HEK293 (cell line): ENCODE results near the gene GNG5.
A peak's percentile ranks its signal among the peaks of the same experiment; 100 is the strongest.

Experiments
- GFI1B ChIP-seq: fragments of 450-650 bp; formaldehyde crosslinking; IDR thresholded peaks from 2 replicates; pipeline ENCODE4 v1.5.1; 2016; ENCODE audit warnings: missing biosample characterization, missing genetic modification characterization
- GLI2 ChIP-seq: fragments of 450-650 bp; formaldehyde crosslinking; IDR thresholded peaks from 2 replicates; pipeline ENCODE4; 2017; ENCODE audit warnings: missing biosample characterization, missing genetic modification characterization, low read depth, borderline replicate concordance
- KLF10 ChIP-seq: fragments of 450-650 bp; IDR thresholded peaks from 2 replicates; pipeline ENCODE4 v1.5.1; 2018; ENCODE audit warnings: missing biosample characterization, mild to moderate bottlenecking, missing genetic modification characterization
- KLF16 ChIP-seq: fragments of 450-650 bp; formaldehyde crosslinking; IDR thresholded peaks from 2 replicates; pipeline ENCODE4 v1.5.1; 2017; ENCODE audit warnings: missing biosample characterization, missing genetic modification characterization
- KLF8 ChIP-seq: fragments of 450-650 bp; formaldehyde crosslinking; IDR thresholded peaks from 2 replicates; pipeline ENCODE4 v1.5.1; 2016; ENCODE audit warnings: missing biosample characterization, missing genetic modification characterization
- KLF9 ChIP-seq: fragments of 450-650 bp; formaldehyde crosslinking; IDR thresholded peaks from 2 replicates; pipeline ENCODE4 v1.5.1; 2016; ENCODE audit warnings: missing biosample characterization, missing genetic modification characterization, low read depth
- PRDM4 ChIP-seq: fragments of 450-650 bp; formaldehyde crosslinking; IDR thresholded peaks from 2 replicates; pipeline ENCODE4 v1.5.1; 2017; ENCODE audit warnings: missing biosample characterization, missing genetic modification characterization
- TCF7L2 ChIP-seq: IDR thresholded peaks from 2 replicates; pipeline ENCODE4 v1.6.1; 2011; ENCODE audit warnings: low read depth, mild to moderate bottlenecking, inconsistent platforms, low read length, moderate library complexity, borderline replicate concordance
- ZBTB1 ChIP-seq: fragments of 450-650 bp; formaldehyde crosslinking; IDR thresholded peaks from 2 replicates; pipeline ENCODE4 v1.5.1; 2016; ENCODE audit warnings: missing biosample characterization, missing genetic modification characterization
- ZBTB17 ChIP-seq: fragments of 450-650 bp; formaldehyde crosslinking; IDR thresholded peaks from 2 replicates; pipeline ENCODE4 v1.5.1; 2016; ENCODE audit warnings: missing biosample characterization, missing genetic modification characterization
- ZBTB8A ChIP-seq: fragments of 450-650 bp; formaldehyde crosslinking; IDR thresholded peaks from 2 replicates; pipeline ENCODE4 v1.5.1; 2016; ENCODE audit warnings: missing biosample characterization, missing genetic modification characterization
- ZFP3 ChIP-seq: fragments of 450-650 bp; formaldehyde crosslinking; IDR thresholded peaks from 2 replicates; pipeline ENCODE4 v1.5.1; 2016; ENCODE audit warnings: low read depth, missing biosample characterization, missing genetic modification characterization
- ZNF132 ChIP-seq: fragments of 450-650 bp; formaldehyde crosslinking; IDR thresholded peaks from 2 replicates; pipeline ENCODE4 v1.5.1; 2017; ENCODE audit warnings: missing biosample characterization, missing genetic modification characterization, borderline replicate concordance
- ZNF138 ChIP-seq: fragments of 450-650 bp; formaldehyde crosslinking; IDR thresholded peaks from 2 replicates; pipeline ENCODE4 v1.5.1; 2016; ENCODE audit warnings: missing biosample characterization, missing genetic modification characterization, borderline replicate concordance
- ZNF16 ChIP-seq: fragments of 450-650 bp; formaldehyde crosslinking; IDR thresholded peaks from 2 replicates; pipeline ENCODE4 v1.5.1; 2016; ENCODE audit warnings: low read depth, missing biosample characterization, missing genetic modification characterization
- ZNF174 ChIP-seq: fragments of 450-650 bp; formaldehyde crosslinking; IDR thresholded peaks from 2 replicates; pipeline ENCODE4 v1.5.0; 2017; ENCODE audit warnings: missing biosample characterization, mild to moderate bottlenecking, missing genetic modification characterization
- ZNF211 ChIP-seq: fragments of 450-650 bp; formaldehyde crosslinking; IDR thresholded peaks from 2 replicates; pipeline ENCODE4 v1.5.1; 2016; ENCODE audit warnings: low read depth, missing biosample characterization, missing genetic modification characterization
- ZNF23 ChIP-seq: fragments of 450-650 bp; formaldehyde crosslinking; IDR thresholded peaks from 2 replicates; pipeline ENCODE4 v1.5.1; 2016; ENCODE audit warnings: missing biosample characterization, missing genetic modification characterization, borderline replicate concordance
- ZNF248 ChIP-seq: fragments of 450-650 bp; formaldehyde crosslinking; IDR thresholded peaks from 2 replicates; pipeline ENCODE4 v1.5.1; 2017; ENCODE audit warnings: missing biosample characterization, missing genetic modification characterization
- ZNF302 ChIP-seq: fragments of 450-650 bp; formaldehyde crosslinking; IDR thresholded peaks from 2 replicates; pipeline ENCODE4 v1.5.1; 2016; ENCODE audit warnings: missing biosample characterization, missing genetic modification characterization, low read depth
- ZNF394 ChIP-seq: fragments of 450-650 bp; formaldehyde crosslinking; IDR thresholded peaks from 2 replicates; pipeline ENCODE4 v1.5.1; 2016; ENCODE audit warnings: missing biosample characterization, missing genetic modification characterization, mild to moderate bottlenecking, moderate library complexity, borderline replicate concordance
- ZNF48 ChIP-seq: fragments of 450-650 bp; formaldehyde crosslinking; IDR thresholded peaks from 2 replicates; pipeline ENCODE4 v1.5.1; 2016; ENCODE audit warnings: missing biosample characterization, missing genetic modification characterization
- ZNF549 ChIP-seq: fragments of 450-650 bp; IDR thresholded peaks from 2 replicates; pipeline ENCODE4 v1.5.1; 2018; ENCODE audit warnings: missing biosample characterization, missing genetic modification characterization, mild to moderate bottlenecking, inconsistent platforms, moderate library complexity
- ZNF561 ChIP-seq: fragments of 450-650 bp; IDR thresholded peaks from 2 replicates; pipeline ENCODE4 v1.5.1; 2018; ENCODE audit warnings: missing biosample characterization, missing genetic modification characterization, borderline replicate concordance
- ZNF658 ChIP-seq: fragments of 450-650 bp; formaldehyde crosslinking; IDR thresholded peaks from 2 replicates; pipeline ENCODE4; 2016; ENCODE audit warnings: missing biosample characterization, missing genetic modification characterization
- ZNF707 ChIP-seq: fragments of 450-650 bp; formaldehyde crosslinking; IDR thresholded peaks from 2 replicates; pipeline ENCODE4 v1.5.1; 2016; ENCODE audit warnings: missing biosample characterization, missing genetic modification characterization
- ZNF768 ChIP-seq: fragments of 450-650 bp; formaldehyde crosslinking; IDR thresholded peaks from 2 replicates; pipeline ENCODE4 v1.5.1; 2018; ENCODE audit warnings: missing biosample characterization, mild to moderate bottlenecking, missing genetic modification characterization
- ZNF776 ChIP-seq: fragments of 450-650 bp; formaldehyde crosslinking; IDR thresholded peaks from 2 replicates; pipeline ENCODE4 v1.5.0; 2017; ENCODE audit warnings: missing biosample characterization, missing genetic modification characterization, borderline replicate concordance
- ZNF792 ChIP-seq: fragments of 450-650 bp; formaldehyde crosslinking; IDR thresholded peaks from 2 replicates; pipeline ENCODE4 v1.5.1; 2016; ENCODE audit warnings: missing biosample characterization, missing genetic modification characterization
- ZNF843 ChIP-seq: fragments of 450-650 bp; formaldehyde crosslinking; IDR thresholded peaks from 2 replicates; pipeline ENCODE4 v1.5.1; 2016; ENCODE audit warnings: missing biosample characterization, missing genetic modification characterization
- ZSCAN30 ChIP-seq: fragments of 450-650 bp; IDR thresholded peaks from 2 replicates; pipeline ENCODE4 v1.5.1; 2018; ENCODE audit warnings: missing biosample characterization, mild to moderate bottlenecking, missing genetic modification characterization, moderate library complexity
- ZSCAN4 ChIP-seq: fragments of 450-650 bp; formaldehyde crosslinking; IDR thresholded peaks from 2 replicates; pipeline ENCODE4 v1.5.1; 2017; ENCODE audit warnings: missing biosample characterization, missing genetic modification characterization
- TF ChIP-seq, protein P1 (sequence below): fragments of 450-650 bp; formaldehyde crosslinking; IDR thresholded peaks from 2 replicates; pipeline ENCODE4 v1.5.1; 2016; ENCODE audit warnings: missing biosample characterization, missing genetic modification characterization, low read depth

Gene GNG5

GRCh38 chr1:84478876-84479868 is 27.2 kb downstream of the GNG5 start, which contains the start of gene RPF1 (continued):
- no peak for TF ChIP-seq ZSCAN4 (tag by site-specific recombination)
- TF ChIP-seq KLF8 (tag by site-specific recombination) = peak; percentile 59
- no peak for TF ChIP-seq ZNF132 (tag by site-specific recombination)
- TF ChIP-seq TCF7L2 = no peak
- TF ChIP-seq ZBTB8A (tag by site-specific recombination) = peak; percentile 91
- TF ChIP-seq ZNF561 = peak; percentile 90
- TF ChIP-seq ZNF23 (tag by site-specific recombination) = no peak
- peak; percentile 56; the same call in 1 of the 2 replicates for TF ChIP-seq ZNF792 (tag by site-specific recombination)
- TF ChIP-seq ZNF302 = no peak
- TF ChIP-seq KLF10 (tag by site-specific recombination) = no peak; the same call in 1 of the 2 replicates
- TF ChIP-seq KLF16 (tag by site-specific recombination) = peak; percentile 51; the same call in 1 of the 2 replicates
- no peak for TF ChIP-seq ZFP3
- TF ChIP-seq ZNF658 (tag by site-specific recombination) = no peak
- no peak for TF ChIP-seq KLF9 (tag by site-specific recombination)
- TF ChIP-seq PRDM4 = no peak
- no peak for TF ChIP-seq ZNF174 (tag by site-specific recombination)
- no peak for TF ChIP-seq ZNF549 (tag by site-specific recombination)
- no peak for TF ChIP-seq GFI1B (tag by site-specific recombination)
- no peak for TF ChIP-seq ZNF138 (tag by site-specific recombination)
- TF ChIP-seq ZNF16 (tag by site-specific recombination) = no peak
- TF ChIP-seq, protein P1, sequence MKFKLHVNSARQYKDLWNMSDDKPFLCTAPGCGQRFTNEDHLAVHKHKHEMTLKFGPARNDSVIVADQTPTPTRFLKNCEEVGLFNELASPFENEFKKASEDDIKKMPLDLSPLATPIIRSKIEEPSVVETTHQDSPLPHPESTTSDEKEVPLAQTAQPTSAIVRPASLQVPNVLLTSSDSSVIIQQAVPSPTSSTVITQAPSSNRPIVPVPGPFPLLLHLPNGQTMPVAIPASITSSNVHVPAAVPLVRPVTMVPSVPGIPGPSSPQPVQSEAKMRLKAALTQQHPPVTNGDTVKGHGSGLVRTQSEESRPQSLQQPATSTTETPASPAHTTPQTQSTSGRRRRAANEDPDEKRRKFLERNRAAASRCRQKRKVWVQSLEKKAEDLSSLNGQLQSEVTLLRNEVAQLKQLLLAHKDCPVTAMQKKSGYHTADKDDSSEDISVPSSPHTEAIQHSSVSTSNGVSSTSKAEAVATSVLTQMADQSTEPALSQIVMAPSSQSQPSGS = no peak
- no peak for TF ChIP-seq GLI2 (tag by site-specific recombination)
- no peak for TF ChIP-seq ZNF248
- no peak for TF ChIP-seq ZNF211
- TF ChIP-seq ZNF843 (tag by site-specific recombination) = no peak
- TF ChIP-seq ZSCAN30 (tag by site-specific recombination) = peak; percentile 47; the same call in 1 of the 2 replicates
- peak; percentile 72; the same call in 1 of the 2 replicates for TF ChIP-seq ZBTB17 (tag by site-specific recombination)
- peak; percentile 50; the same call in 1 of the 2 replicates for TF ChIP-seq ZNF394
- TF ChIP-seq ZNF776 = no peak
- no peak for TF ChIP-seq ZNF707 (tag by site-specific recombination)
- no peak for TF ChIP-seq ZNF48 (tag by site-specific recombination)
- no peak for TF ChIP-seq ZBTB1
- no peak for TF ChIP-seq ZNF768 (tag by site-specific recombination)
